Measurements from ENCODE around the gene SDHA. TPM values are rescaled to one million over a fixed set of nuclear protein-coding genes. Genes with fewer than 3 reads are reported as not detected.
A peak's percentile ranks its signal among the peaks of the same experiment; 100 is the strongest.

The SDHA gene
- total and polyA plus RNA-seq, 2 of the 8 experiments (the other 6 are each of a cell fraction or from before 2014, with no cell fraction given) = 59.7 to 87.3 TPM

- ChIA-PET CTCF (ENCODE audit: partially characterized antibody) (interaction anchor here (0.6 to 2.5 kb wide), 33 partner anchors 10 to 321 kb away, joined by 3 to 18 read pairs (median 4); partner anchors contain the start of genes CCDC127 and SDHA), POLR2A (ENCODE audit: partially characterized antibody) (interaction anchor here (0.8 to 1.1 kb wide), 4 partner anchors 25 to 87 kb away, joined by 3 to 4 read pairs (median 3); partner anchors contain the start of genes CCDC127 and SDHA)
- H2AK5ac ChIP-seq (ENCODE audit: low read depth, low read length) = no peak overlapping the region
- H4K20me1 ChIP-seq (replicated peaks in 1 of 2; ENCODE audit: control insufficient read depth in 1 of 2, insufficient read depth in 2 of 2, low read length in 2 of 2) = peaks cover 3 to 12% of the 10 kb centered on the region in 2 experiments
- no peak overlapping the region for H3K4me3 ChIP-seq (ENCODE audit: extremely low read depth in 1 of 4, insufficient read depth in 2 of 4, low read depth in 3 of 4, low read length in 4 of 4)
- H3K18ac ChIP-seq (ENCODE audit: extremely low read depth, low read length) = no peak overlapping the region
- no peak overlapping the region for H2AFZ ChIP-seq (ENCODE audit: low read length)
- FAIRE-seq (peak; percentile 85), DNase-seq (ENCODE audit: low read depth in 1 of 2, low spot score in 2 of 2) (peak; percentile 76 to 97)
- no peak overlapping the region for H3K14ac ChIP-seq (ENCODE audit: insufficient read length)
- H2BK120ac ChIP-seq (replicated peaks; ENCODE audit: low read depth, low read length) = peak overlapping the region; percentile 64
- no peak overlapping the region for H4K91ac ChIP-seq (replicated peaks; ENCODE audit: insufficient read length, low read length)
- H3K56ac ChIP-seq (replicated peaks; ENCODE audit: insufficient read length, low read depth, low read length) = no peak overlapping the region
- WGBS, 2 experiments (ENCODE audit: extremely low coverage in 1 of 2, insufficient coverage in 1 of 2, insufficient read length in 1 of 2, insufficient replicate concordance in 2 of 2, low coverage in 1 of 2, low lambda C conversion rate in 2 of 2, missing lambda C conversion rate in 1 of 2) = 45% methylated on average over 37 of the region's 37 CpGs; no CpG with 5 or more reads in 1 of the 2 experiments
- H4K8ac ChIP-seq (ENCODE audit: extremely low read depth, insufficient read depth, low read length) = peak overlapping the region; percentile 63
- H3K27me3 ChIP-seq (replicated peaks in 1 of 4; ENCODE audit: control insufficient read depth in 3 of 4, extremely low read depth in 1 of 4, insufficient read depth in 3 of 4, low read length in 3 of 4) = no peaks in the 10 kb centered on the region
- H2BK12ac ChIP-seq (ENCODE audit: low read depth, low read length) = peak overlapping the region; percentile 39; the same call in 1 of the 2 replicates
- H3K4me1 ChIP-seq (replicated peaks in 1 of 4; ENCODE audit: control insufficient read depth in 3 of 4, insufficient read depth in 4 of 4, low read length in 3 of 4) = peaks cover 0 to 12% (median 9%) of the 10 kb centered on the region in 4 experiments; a peak in 5 of 7 replicates
- no peak overlapping the region for H4K5ac ChIP-seq (ENCODE audit: insufficient read length, low read depth, low read length)
- no peaks in the 10 kb centered on the region; the same call in 1 of the 2 replicates for H3K79me1 ChIP-seq (ENCODE audit: low read depth, low read length)
- H2BK5ac ChIP-seq (ENCODE audit: low read depth, low read length) = no peak overlapping the region
- H3K9ac ChIP-seq (replicated peaks in 1 of 4; ENCODE audit: extremely low read depth in 1 of 4, low read depth in 3 of 4, low read length in 3 of 4) = no peak overlapping the region
- H3K23ac ChIP-seq (ENCODE audit: insufficient read length) = no peak overlapping the region
- H2BK20ac ChIP-seq (ENCODE audit: low read length) = no peak overlapping the region
- no peak overlapping the region for H3K4me2 ChIP-seq (ENCODE audit: insufficient read depth in 1 of 2, low read depth in 2 of 2, low read length in 2 of 2)
- H3K9me3 ChIP-seq (ENCODE audit: insufficient read depth in 2 of 2, low read depth in 1 of 2, low read length in 1 of 2) = no peaks in the 10 kb centered on the region
- H3K79me2 ChIP-seq (ENCODE audit: control insufficient read depth in 1 of 2, insufficient read depth in 2 of 2, low read length in 2 of 2) = no peaks in the 10 kb centered on the region
- H2BK15ac ChIP-seq (ENCODE audit: low read length) = peak overlapping the region; percentile 25; the same call in 1 of the 2 replicates
- H3K4ac ChIP-seq (replicated peaks; ENCODE audit: insufficient read length, low read depth, low read length) = peak overlapping the region; percentile 53
- no peaks in the 10 kb centered on the region for H3K23me2 ChIP-seq (ENCODE audit: low read depth, low read length)
- H3K36me3 ChIP-seq (ENCODE audit: control insufficient read depth in 2 of 4, insufficient read depth in 4 of 4, low read length in 3 of 4) = no peaks in the 10 kb centered on the region
- H3K27ac ChIP-seq (ENCODE audit: low read depth, low read length) = no peak overlapping the region
- no peak for TF ChIP-seq POU5F1 (IDR thresholded peaks at IDR 0.05; ENCODE audit: low read depth, low read length)
- no peak for TF ChIP-seq RXRA (IDR thresholded peaks at IDR 0.05; ENCODE audit: insufficient read depth, low read depth, low read length)
- TF ChIP-seq ATF2 (IDR thresholded peaks at IDR 0.05; ENCODE audit: low read length) = no peak
- no peak for TF ChIP-seq ATF3 (IDR thresholded peaks at IDR 0.05; ENCODE audit: insufficient read depth, low read depth, low read length)
- TF ChIP-seq NANOG (IDR thresholded peaks at IDR 0.05; ENCODE audit: insufficient read depth, low read depth, low read length, poor library complexity, severe bottlenecking) = no peak
- no peak; a peak in 1 of 3 replicates for TF ChIP-seq POLR2A (IDR thresholded peaks at IDR 0.05; ENCODE audit: control extremely low read depth in 1 of 2, low read depth in 2 of 2, low read length in 2 of 2)
- peak; percentile 75; the same call in 1 of the 2 replicates for TF ChIP-seq MAX (IDR thresholded peaks at IDR 0.05)
- no peak for TF ChIP-seq TCF12 (IDR thresholded peaks at IDR 0.05; ENCODE audit: low read depth, low read length)
Observed at GRCh38 chr5:188488-189481, 29.3 kb upstream of the SDHA start.
